GM10248 (cell line): ENCODE measurements around the gene LACRT.

Experiments used
- CTCF ChIA-PET: fragments of 300-600 bp; sonication (Branson Sonifier 250); formaldehyde crosslinking; extraction: SDS; loops from one replicate; lab custom pipeline; 2021; ENCODE audit warnings: antibody characterized with exemption; lab: Yijun Ruan, JAX
- POLR2A ChIA-PET: fragments of 350-650 bp; sonication (Branson Sonifier 250); formaldehyde crosslinking; extraction: SDS; loops from one replicate; lab custom pipeline; 2020; ENCODE audit warnings: antibody characterized with exemption; lab: Yijun Ruan, JAX
- DNase-seq: peaks from one replicate; pipeline ENCODE4 v3.0.0; 2012; ENCODE audit errors: extremely low spot score
- CTCF ChIP-seq: IDR thresholded peaks from 2 replicates; pipeline ENCODE4 v1.5.1; 2012; ENCODE audit warnings: mild to moderate bottlenecking, low read depth; ENCODE audit errors: extremely low read depth, missing control alignments, control extremely low read depth

Gene LACRT

GRCh38 chr12:54585243-54585642, 49.5 kb downstream of the LACRT start:
- TF ChIP-seq CTCF = no peak
- no peak for DNase-seq
- POLR2A ChIA-PET = no interaction called here
- CTCF ChIA-PET = interaction anchor here (1.3 kb wide), 1 partner anchor 17 kb away, joined by 4 read pairs; no protein-coding TSS in a partner anchor

- ChIA-PET CTCF (interaction anchor here (1.0 to 6.0 kb wide), 8 partner anchors 8 to 20 kb away, joined by 3 to 58 read pairs (median 4); no protein-coding TSS in a partner anchor), POLR2A (no interaction called here)
- DNase-seq = no peak
Observed at GRCh38 chr12:54584128-54584527, 50.6 kb downstream of the LACRT start.

GRCh38 chr12:54583726-54584125, 51.0 kb downstream of the LACRT start:
- CTCF ChIA-PET = interaction anchor here (1.0 to 6.0 kb wide), 8 partner anchors 9 to 54 kb away, joined by 3 to 58 read pairs (median 4); no protein-coding TSS in a partner anchor
- no peak for DNase-seq
- no peak for TF ChIP-seq CTCF
- POLR2A ChIA-PET = no interaction called here

More at GRCh38 chr12:54584128-54584527, 50.6 kb downstream of the LACRT start:
- TF ChIP-seq CTCF = no peak

- DNase-seq = no peak
- ChIA-PET CTCF (interaction anchor here (0.9 to 6.3 kb wide), 3 partner anchors 11 to 21 kb away, joined by 3 to 87 read pairs (median 58); no protein-coding TSS in a partner anchor), POLR2A (no interaction called here)
- TF ChIP-seq CTCF = no peak
Observed at GRCh38 chr12:54581412-54581811, 53.3 kb downstream of the LACRT start.
